Measurements from ENCODE around the gene EFNA5.

EFNA5 gene

GRCh38 chr5:107607671-107608345, 62.9 kb downstream of the EFNA5 start:
- no peak for TF ChIP-seq CTCF (IDR thresholded peaks at IDR 0.05; ENCODE audit: low read depth, low read length)
- DNase-seq (ENCODE audit: low read depth, low spot score) = no peak
- in situ Hi-C loops (cut with HindIII; ENCODE audit: low sequenced_read_pairs) = no loop called here

GRCh38 chr5:107607196-107607595, 63.5 kb downstream of the EFNA5 start:
- in situ Hi-C loops (cut with HindIII; ENCODE audit: low sequenced_read_pairs) = no loop called here
- no peak overlapping the region for H3K4me3 ChIP-seq (ENCODE audit: low read depth, low read length)
- DNase-seq (ENCODE audit: low read depth, low spot score) = no peak
- no peak for TF ChIP-seq CTCF (IDR thresholded peaks at IDR 0.05; ENCODE audit: low read depth, low read length)

More at GRCh38 chr5:107607671-107608345, 62.9 kb downstream of the EFNA5 start:
- H3K4me3 ChIP-seq (ENCODE audit: low read depth, low read length) = no peak overlapping the region

GRCh38 chr5:107605596-107606125, 65.1 kb downstream of the EFNA5 start:
- no peak for TF ChIP-seq CTCF (IDR thresholded peaks at IDR 0.05; ENCODE audit: low read depth, low read length)
- in situ Hi-C loops (cut with HindIII; ENCODE audit: low sequenced_read_pairs) = no loop called here
- no peak overlapping the region for H3K4me3 ChIP-seq (ENCODE audit: low read depth, low read length)
- DNase-seq (ENCODE audit: low read depth, low spot score) = no peak

GRCh38 chr5:107604990-107605389, 65.7 kb downstream of the EFNA5 start:
- no peak overlapping the region for H3K4me3 ChIP-seq (ENCODE audit: low read depth, low read length)
- in situ Hi-C loops (cut with HindIII; ENCODE audit: low sequenced_read_pairs) = no loop called here
- TF ChIP-seq CTCF (IDR thresholded peaks at IDR 0.05; ENCODE audit: low read depth, low read length) = no peak
- no peak for DNase-seq (ENCODE audit: low read depth, low spot score)

GRCh38 chr5:107604146-107604910, 66.4 kb downstream of the EFNA5 start:
- DNase-seq (ENCODE audit: low read depth, low spot score) = no peak
- no peak for TF ChIP-seq CTCF (IDR thresholded peaks at IDR 0.05; ENCODE audit: low read depth, low read length)
- no peak overlapping the region for H3K4me3 ChIP-seq (ENCODE audit: low read depth, low read length)
- in situ Hi-C loops (cut with HindIII; ENCODE audit: low sequenced_read_pairs) = no loop called here

- no peak for DNase-seq (ENCODE audit: low read depth, low spot score)
- no peak overlapping the region for H3K4me3 ChIP-seq (ENCODE audit: low read depth, low read length)
- TF ChIP-seq CTCF (IDR thresholded peaks at IDR 0.05; ENCODE audit: low read depth, low read length) = no peak
- in situ Hi-C loops (cut with HindIII; ENCODE audit: low sequenced_read_pairs) = no loop called here
These were observed 67.4 kb downstream of the EFNA5 start for GRCh38 chr5:107603349-107603748.
